ENCODE results near the gene DPY19L3. TPM values are rescaled to one million over a fixed set of nuclear protein-coding genes. Genes with fewer than 3 reads are reported as not detected.

Gene DPY19L3
- total and polyA plus RNA-seq, 8 donors: 5.9 to 31.0 (median 14.6) TPM

GRCh38 chr19:32406161-32407003 lies 812 bp downstream of the DPY19L3 start:
- DNase-seq: peak in 2 of 6 donors; percentile 64 to 88
- Histone ChIP-seq H3K27me3 (no peaks in the 10 kb centered on the region), H3K4me1 (peaks cover 0 to 23% (median 5%) of the 10 kb centered on the region in 3 donors), H3K36me3 (peaks cover 0 to 14% (median 3%) of the 10 kb centered on the region in 3 donors), H3K27ac (peak overlapping the region; percentile 93 to 98 (median 96)), H3K4me3 (peak overlapping the region; percentile 76 to 93 (median 83)), H3K9me3 (no peaks in the 10 kb centered on the region)
- TF ChIP-seq CTCF (IDR thresholded peaks at IDR 0.05): no peak
- no peak for FAIRE-seq
- ATAC-seq: no peak
- intact Hi-C loops (cut with DNase I): no loop called here
- WGBS, 2 donors: 4 to 6% methylated on average over 33 of the region's 33 CpGs

- DNase-seq (peak in 5 of 6 donors; percentile 55 to 74 (median 60)), ATAC-seq (peak; percentile 45 to 63 (median 54)), FAIRE-seq (no peak)
- no peaks in the 10 kb centered on the region for H3K9me3 ChIP-seq
- peak overlapping the region in 2 of 4 donors; percentile 76 to 82 for H3K4me3 ChIP-seq
- WGBS, 2 donors: 29 to 32% methylated on average over 19 of the region's 19 CpGs
- intact Hi-C loops (cut with DNase I): no loop called here
- H3K27me3 ChIP-seq: no peaks in the 10 kb centered on the region
- H3K4me1 ChIP-seq: peaks cover 0 to 23% (median 5%) of the 10 kb centered on the region in 3 donors
- peak overlapping the region; percentile 66 to 98 (median 95) for H3K27ac ChIP-seq
- TF ChIP-seq CTCF (IDR thresholded peaks at IDR 0.05): no peak
- H3K36me3 ChIP-seq: peaks cover 0 to 23% (median 10%) of the 10 kb centered on the region in 3 donors
Observed at GRCh38 chr19:32407004-32407992, 1.7 kb downstream of the DPY19L3 start.

- no peaks in the 10 kb centered on the region for H3K27me3 ChIP-seq
- intact Hi-C loops (cut with DNase I): no loop called here
- H3K4me1 ChIP-seq: no peaks in the 10 kb centered on the region
- FAIRE-seq: no peak
- no peaks in the 10 kb centered on the region for H3K9me3 ChIP-seq
- TF ChIP-seq CTCF (IDR thresholded peaks at IDR 0.05): no peak
- H3K36me3 ChIP-seq: peaks cover 0 to 25% (median 7%) of the 10 kb centered on the region in 3 donors
- DNase-seq: no peak
- no peak overlapping the region for H3K4me3 ChIP-seq
- H3K27ac ChIP-seq: no peak overlapping the region
- 93 to 95% methylated on average over 5 of the region's 5 CpGs for WGBS, 2 donors
- ATAC-seq: no peak
Observed at GRCh38 chr19:32415246-32415645, 9.7 kb downstream of the DPY19L3 start.

GRCh38 chr19:32415669-32416068 lies 10.1 kb downstream of the DPY19L3 start:
- intact Hi-C loops (cut with DNase I): no loop called here
- Histone ChIP-seq H3K27me3 (no peaks in the 10 kb centered on the region), H3K36me3 (peaks cover 0 to 23% (median 7%) of the 10 kb centered on the region in 3 donors), H3K9me3 (no peaks in the 10 kb centered on the region), H3K27ac (no peak overlapping the region), H3K4me1 (no peaks in the 10 kb centered on the region), H3K4me3 (no peak overlapping the region)
- TF ChIP-seq CTCF (IDR thresholded peaks at IDR 0.05): no peak
- DNase-seq (no peak), FAIRE-seq (no peak), ATAC-seq (no peak)
- 95 to 98% methylated on average over 5 of the region's 5 CpGs for WGBS, 2 donors
